Thyroid gland (tissue), 4 donors: Measurements from ENCODE around the gene RUSC1.

Experiments used
- CTCF ChIP-seq, 6 experiments: fragments of 200-600 bp in 3 of 6; fragments of 450-650 bp in 3 of 6; sonication (generic) in 3 of 6; IDR thresholded peaks; one replicate each; pipeline ENCODE4 v1.5.1; 2016 to 2019; ENCODE audit warnings: antibody characterized with exemption in 6 of 6, mild to moderate bottlenecking in 2 of 6, inconsistent platforms in 1 of 6, moderate library complexity in 1 of 6
- POLR2A ChIP-seq, 2 donors: fragments of 450-650 bp; IDR thresholded peaks; one replicate each; pipeline ENCODE4 v1.6.1; 2017; ENCODE audit warnings: antibody characterized with exemption in 2 of 2, mild to moderate bottlenecking in 2 of 2, moderate library complexity in 1 of 2

GRCh38 chr1:155285063-155285462 is 35.6 kb upstream of the RUSC1 start:
- TF ChIP-seq CTCF (IDR thresholded peaks at IDR 0.05), result no peak
- TF ChIP-seq POLR2A (IDR thresholded peaks at IDR 0.05), result no peak
